Astrocyte of the spinal cord (primary cell): Measurements from ENCODE around the gene SUN5.

ENCODE experiments used
- DNase-seq: peaks from one replicate; pipeline ENCODE4 v3.0.0; 2011; ENCODE audit warnings: low read depth, low spot score
- H3K4me3 ChIP-seq: 2 replicates; pipeline ENCODE4 v1.5.1; 2011; ENCODE audit warnings: low read depth, mild to moderate bottlenecking, low read length, moderate library complexity
- in situ Hi-C: cut with HindIII; loops from 2 replicates; pipeline ENCODE4 v1.10.0; 2017; ENCODE audit warnings: low sequenced_read_pairs
- TF ChIP-seq, protein P1 (sequence below): IDR thresholded peaks from 2 replicates; pipeline ENCODE4 v1.5.1; 2012; ENCODE audit warnings: low read depth, mild to moderate bottlenecking, low read length, inconsistent platforms

SUN5 gene

DNA sequence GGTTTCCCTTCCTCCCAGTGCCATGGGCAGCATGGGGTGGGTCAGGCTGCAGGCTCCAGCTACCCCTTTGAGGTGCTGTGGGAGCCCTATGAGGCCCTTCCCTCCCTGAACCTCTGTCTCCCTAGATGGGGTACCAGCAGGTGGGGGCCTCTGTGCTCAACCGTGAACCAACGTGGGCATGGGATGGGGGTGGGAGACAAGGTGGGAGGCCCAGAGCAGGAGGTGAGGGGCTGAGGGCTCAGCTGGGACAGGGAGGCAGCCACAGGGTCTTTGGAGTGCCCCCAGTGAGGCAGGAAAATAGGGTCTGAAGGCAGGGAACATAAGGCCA, 33.3 kb downstream of the SUN5 start:
- DNase-seq: no peak

DNA sequence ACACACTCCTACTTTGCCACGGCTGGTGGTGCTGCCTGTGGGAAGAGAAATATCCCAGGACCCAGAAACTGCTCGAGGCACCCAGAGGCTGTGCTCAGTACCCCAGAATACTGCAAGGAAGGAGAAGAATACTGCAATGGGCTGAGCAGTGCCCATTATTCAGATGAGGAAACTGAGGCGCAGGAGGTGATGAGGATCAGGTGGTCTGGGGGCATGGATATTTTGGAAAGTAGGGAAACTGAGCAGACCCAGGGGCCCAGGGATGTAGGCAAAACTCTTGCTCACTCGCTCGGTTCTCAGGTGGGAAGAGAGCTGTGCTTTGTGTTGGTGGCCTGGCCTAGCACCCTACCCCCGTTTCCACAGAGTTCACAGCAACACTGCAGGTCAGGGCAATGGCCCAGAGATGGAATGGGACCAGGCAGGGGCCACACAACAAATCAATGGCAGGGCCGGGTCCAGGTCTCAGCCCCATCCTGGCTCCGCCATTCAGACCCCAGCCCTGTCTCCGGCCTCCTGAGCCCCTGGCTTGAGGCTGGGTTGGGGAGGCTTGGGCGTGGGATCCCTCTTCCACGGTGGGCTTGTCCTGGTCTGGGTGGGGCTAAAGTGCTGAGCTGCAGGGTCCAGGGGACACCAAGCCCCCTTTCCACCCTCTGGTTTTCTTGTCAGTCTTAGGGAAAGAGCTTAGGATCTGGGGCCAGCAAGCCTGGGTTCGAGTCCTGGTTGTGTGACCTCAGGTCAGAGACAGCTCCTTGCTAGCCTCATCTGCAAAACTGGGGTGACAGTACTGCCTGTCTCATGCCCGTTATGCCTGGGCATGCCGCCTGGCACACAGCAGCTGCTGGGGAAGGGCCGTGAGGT, 33.9 kb downstream of the SUN5 start:
- in situ Hi-C loops: no loop called here
- TF ChIP-seq, protein P1, sequence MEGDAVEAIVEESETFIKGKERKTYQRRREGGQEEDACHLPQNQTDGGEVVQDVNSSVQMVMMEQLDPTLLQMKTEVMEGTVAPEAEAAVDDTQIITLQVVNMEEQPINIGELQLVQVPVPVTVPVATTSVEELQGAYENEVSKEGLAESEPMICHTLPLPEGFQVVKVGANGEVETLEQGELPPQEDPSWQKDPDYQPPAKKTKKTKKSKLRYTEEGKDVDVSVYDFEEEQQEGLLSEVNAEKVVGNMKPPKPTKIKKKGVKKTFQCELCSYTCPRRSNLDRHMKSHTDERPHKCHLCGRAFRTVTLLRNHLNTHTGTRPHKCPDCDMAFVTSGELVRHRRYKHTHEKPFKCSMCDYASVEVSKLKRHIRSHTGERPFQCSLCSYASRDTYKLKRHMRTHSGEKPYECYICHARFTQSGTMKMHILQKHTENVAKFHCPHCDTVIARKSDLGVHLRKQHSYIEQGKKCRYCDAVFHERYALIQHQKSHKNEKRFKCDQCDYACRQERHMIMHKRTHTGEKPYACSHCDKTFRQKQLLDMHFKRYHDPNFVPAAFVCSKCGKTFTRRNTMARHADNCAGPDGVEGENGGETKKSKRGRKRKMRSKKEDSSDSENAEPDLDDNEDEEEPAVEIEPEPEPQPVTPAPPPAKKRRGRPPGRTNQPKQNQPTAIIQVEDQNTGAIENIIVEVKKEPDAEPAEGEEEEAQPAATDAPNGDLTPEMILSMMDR: no peak

More for the DNA sequence above, 33.3 kb downstream of the SUN5 start:
- no peak overlapping the region for H3K4me3 ChIP-seq
- TF ChIP-seq, protein P1: no peak
- in situ Hi-C loops: no loop called here

DNA sequence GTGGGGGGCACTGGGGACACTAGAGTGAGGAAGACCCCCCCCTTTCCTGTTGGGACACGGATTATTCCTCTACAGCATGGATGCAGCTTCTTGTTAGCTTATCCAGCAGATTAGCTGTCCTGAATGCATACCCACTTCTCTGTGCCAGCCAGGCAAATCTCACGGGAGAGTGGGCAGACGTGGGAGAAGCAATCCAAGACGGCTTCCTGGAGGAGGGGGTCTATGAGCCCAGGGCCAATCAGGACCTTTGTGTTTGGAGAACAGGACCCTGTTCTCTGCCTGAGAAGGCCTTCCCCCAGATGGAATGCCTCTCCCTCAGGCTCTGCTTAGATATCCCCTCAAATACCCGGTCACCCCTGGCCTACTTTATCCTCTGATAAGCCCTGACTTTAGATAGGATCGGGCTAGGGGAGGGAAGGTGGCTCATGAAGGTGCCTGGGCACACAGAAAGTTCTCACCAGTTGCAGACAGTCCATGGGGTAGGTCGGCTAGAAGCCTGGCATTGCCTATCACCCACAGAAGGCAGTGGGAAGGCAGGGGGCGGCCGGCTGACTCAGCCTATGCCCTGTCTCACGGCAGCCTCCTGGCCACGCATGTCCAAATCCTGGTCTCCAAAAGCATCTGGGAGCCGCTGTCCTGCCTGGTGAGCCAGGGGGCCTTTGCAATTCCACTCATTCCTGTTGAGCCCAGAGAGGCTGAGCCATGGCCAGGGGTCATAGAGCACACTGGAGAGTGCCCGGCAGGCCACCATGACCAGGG, 34.7 kb downstream of the SUN5 start:
- no peak for DNase-seq
- in situ Hi-C loops: no loop called here
- H3K4me3 ChIP-seq: no peak overlapping the region
- TF ChIP-seq, protein P1: no peak

More for the DNA sequence above, 33.9 kb downstream of the SUN5 start:
- DNase-seq: no peak
- H3K4me3 ChIP-seq: no peak overlapping the region

DNA sequence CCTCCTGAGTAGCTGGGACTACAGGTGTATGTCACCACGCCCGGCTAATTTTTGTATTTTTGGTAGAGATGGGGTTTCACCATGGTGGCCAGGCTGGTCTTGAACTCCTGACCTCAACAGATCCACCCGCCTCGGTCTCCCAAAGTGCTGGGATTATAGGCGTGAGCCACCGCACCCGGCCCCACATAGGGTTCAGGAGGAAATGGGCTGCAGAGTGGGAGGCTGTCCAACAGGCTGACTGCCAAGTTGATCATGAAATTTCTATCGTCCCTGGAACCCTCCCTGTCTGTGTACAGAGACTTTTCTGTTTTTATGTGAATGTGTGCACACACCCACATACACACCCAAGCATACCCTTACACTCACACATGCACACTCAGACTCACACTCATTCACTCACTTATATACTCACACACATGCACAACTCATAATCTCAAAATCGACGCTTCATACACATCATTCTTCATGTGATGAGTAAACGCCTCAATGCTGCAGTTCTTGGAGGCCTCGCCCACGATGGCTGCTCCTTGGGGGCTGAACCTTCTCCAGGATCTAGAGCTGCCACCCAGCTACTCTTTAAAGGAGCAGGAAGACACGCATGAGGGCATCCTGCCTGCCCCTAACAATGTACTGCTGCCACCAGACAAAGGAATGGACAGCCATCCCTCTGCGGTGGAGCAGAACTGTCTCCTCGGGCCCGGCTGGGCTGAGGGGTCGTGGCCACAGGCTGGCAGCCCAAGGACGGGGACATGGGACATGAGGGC, 35.6 kb downstream of the SUN5 start:
- H3K4me3 ChIP-seq: no peak overlapping the region
- in situ Hi-C loops: no loop called here
- TF ChIP-seq, protein P1: no peak
- no peak for DNase-seq

DNA sequence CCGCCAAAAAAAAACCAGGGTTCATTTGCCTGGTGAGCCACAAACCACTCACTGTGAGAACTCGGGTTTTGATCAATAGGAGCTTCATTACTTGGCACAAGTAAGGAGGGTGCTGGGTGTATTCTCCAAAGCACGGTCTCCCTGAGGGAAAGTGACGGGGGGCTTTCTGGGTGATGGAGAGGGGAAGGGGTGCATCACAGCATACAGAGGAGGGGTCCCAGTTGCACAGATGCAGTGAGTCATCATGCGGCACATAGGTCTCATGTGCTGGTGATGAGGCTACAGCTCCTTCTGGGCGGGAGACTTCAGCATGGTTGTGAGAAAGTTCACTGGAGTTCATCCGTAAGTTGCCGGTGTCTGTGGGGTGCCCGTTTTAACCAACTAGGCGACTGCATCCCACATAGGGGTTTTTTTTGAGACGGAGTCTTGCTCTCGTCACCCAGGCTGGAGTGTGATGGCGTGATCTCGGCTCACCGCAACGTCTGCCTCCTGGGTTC, 36.2 kb downstream of the SUN5 start:
- TF ChIP-seq, protein P1: no peak
- no peak for DNase-seq
- in situ Hi-C loops: no loop called here
- no peak overlapping the region for H3K4me3 ChIP-seq
